WTC11 (cell line): ENCODE measurements around the gene SPINK13. TPM values are rescaled to one million over a fixed set of nuclear protein-coding genes. Genes with fewer than 3 reads are reported as not detected.

Source experiments
- ATAC-seq: fragments of 200-7000 bp; cut with Tn5 transposase; 2 replicates; pipeline ENCODE4 v1.10.0; 2021; ENCODE audit warnings: mild to moderate bottlenecking, moderate library complexity
- CTCF ChIA-PET: fragments of 300-600 bp; sonication (Branson Sonifier 250); formaldehyde crosslinking; loops from one replicate; lab custom pipeline; 2021; ENCODE audit warnings: antibody characterized with exemption; lab: Charles Lee
- POLR2A ChIA-PET: fragments of 350-600 bp; sonication (Branson Sonifier 250); formaldehyde crosslinking; loops from one replicate; lab custom pipeline; 2021; ENCODE audit warnings: antibody characterized with exemption; lab: Charles Lee
- DNase-seq: peaks from one replicate; pipeline ENCODE4 v3.0.0; 2021; ENCODE audit warnings: low spot score
- H3K27ac Mint-ChIP-seq: 2 replicates; pipeline ENCODE4 v1.8.0; 2021; ENCODE audit warnings: mixed read lengths
- H3K27me3 Mint-ChIP-seq: 2 replicates; pipeline ENCODE4 v1.8.0; 2021; ENCODE audit warnings: low read depth, mild to moderate bottlenecking, moderate library complexity, mixed read lengths
- H3K36me3 Mint-ChIP-seq: 2 replicates; pipeline ENCODE4 v1.8.0; 2021; ENCODE audit warnings: mixed read lengths
- H3K4me1 Mint-ChIP-seq: 2 replicates; pipeline ENCODE4 v1.8.0; 2022; ENCODE audit warnings: mixed read lengths
- H3K4me3 Mint-ChIP-seq: 2 replicates; pipeline ENCODE4 v1.8.0; 2021; ENCODE audit warnings: mild to moderate bottlenecking, moderate library complexity, mixed read lengths
- H3K9me3 Mint-ChIP-seq: 2 replicates; pipeline ENCODE4 v1.8.0; 2021; ENCODE audit warnings: mixed read lengths
- AR ChIP-seq: fragments of 250-450 bp; sonication (Bioruptor Pico); IDR thresholded peaks from 2 replicates; pipeline ENCODE4 v1.9.0; 2021; ENCODE audit warnings: mild to moderate bottlenecking
- CREB1 ChIP-seq: sonication (generic); formaldehyde crosslinking; IDR thresholded peaks from 2 replicates; pipeline ENCODE4 v1.8.0; 2023; ENCODE audit warnings: mild to moderate bottlenecking, missing genetic modification reagents
- CREM ChIP-seq: sonication (generic); formaldehyde crosslinking; IDR thresholded peaks from 2 replicates; pipeline ENCODE4 v1.8.1; 2022; ENCODE audit warnings: mild to moderate bottlenecking, missing genetic modification reagents, moderate library complexity
- E2F1 ChIP-seq: sonication (generic); formaldehyde crosslinking; IDR thresholded peaks from 2 replicates; pipeline ENCODE4 v1.8.0; 2022; ENCODE audit warnings: mild to moderate bottlenecking, missing genetic modification reagents
- FOXJ3 ChIP-seq: sonication (generic); formaldehyde crosslinking; IDR thresholded peaks from 2 replicates; pipeline ENCODE4 v1.9.0; 2021; ENCODE audit warnings: missing genetic modification reagents, mild to moderate bottlenecking, borderline replicate concordance
- FOXP1 ChIP-seq: sonication (generic); formaldehyde crosslinking; IDR thresholded peaks from 2 replicates; pipeline ENCODE4 v1.8.0; 2022; ENCODE audit warnings: missing genetic modification reagents, mild to moderate bottlenecking, moderate library complexity, borderline replicate concordance
- MLX ChIP-seq: sonication (generic); formaldehyde crosslinking; IDR thresholded peaks from 2 replicates; pipeline ENCODE4 v1.8.1; 2023; ENCODE audit warnings: mild to moderate bottlenecking, missing genetic modification reagents, moderate library complexity
- NR1H2 ChIP-seq: sonication (generic); formaldehyde crosslinking; IDR thresholded peaks from 2 replicates; pipeline ENCODE4 v1.9.0; 2021; ENCODE audit warnings: mild to moderate bottlenecking, moderate library complexity, missing genetic modification reagents
- NR2C2 ChIP-seq: sonication (generic); formaldehyde crosslinking; IDR thresholded peaks from 2 replicates; pipeline ENCODE4 v1.8.0; 2022; ENCODE audit warnings: mild to moderate bottlenecking, missing genetic modification reagents
- SP1 ChIP-seq: sonication (generic); formaldehyde crosslinking; conservative IDR thresholded peaks from 2 replicates; pipeline ENCODE4 v1.8.1; 2022; ENCODE audit warnings: missing genetic modification reagents
- TEAD1 ChIP-seq: sonication (generic); formaldehyde crosslinking; IDR thresholded peaks from 2 replicates; pipeline ENCODE4 v1.8.0; 2022; ENCODE audit warnings: mild to moderate bottlenecking, missing genetic modification reagents
- ZNF138 ChIP-seq: sonication (generic); formaldehyde crosslinking; conservative IDR thresholded peaks from 2 replicates; pipeline ENCODE4 v1.8.1; 2022; ENCODE audit warnings: mild to moderate bottlenecking, moderate library complexity, missing genetic modification reagents
- ZNF281 ChIP-seq: sonication (generic); formaldehyde crosslinking; IDR thresholded peaks from 2 replicates; pipeline ENCODE4 v1.8.0; 2023; ENCODE audit warnings: mild to moderate bottlenecking, missing genetic modification reagents
- ZNF317 ChIP-seq: sonication (generic); formaldehyde crosslinking; IDR thresholded peaks from 2 replicates; pipeline ENCODE4 v1.8.1; 2023; ENCODE audit warnings: low read depth, mild to moderate bottlenecking, moderate library complexity, missing genetic modification reagents, borderline replicate concordance
- ZNF423 ChIP-seq: fragments of 250-450 bp; sonication (Bioruptor Pico); IDR thresholded peaks from 2 replicates; pipeline ENCODE4 v2.1.2; 2022; ENCODE audit warnings: mild to moderate bottlenecking, moderate library complexity
- ZNF425 ChIP-seq: fragments of 250-450 bp; sonication (Bioruptor Pico); conservative IDR thresholded peaks from 2 replicates; pipeline ENCODE4 v1.9.0; 2021; ENCODE audit warnings: mild to moderate bottlenecking
- ZNF512 ChIP-seq: sonication (generic); formaldehyde crosslinking; IDR thresholded peaks from 2 replicates; pipeline ENCODE4 v1.8.1; 2022; ENCODE audit warnings: missing genetic modification reagents, borderline replicate concordance
- total RNA-seq: library from RNA; stranded (reverse); gene quantifications from 3 replicates; pipeline ENCODE4 v1.2.3, GENCODE V29; 2021
- TF ChIP-seq, protein P1 (sequence below): sonication (generic); formaldehyde crosslinking; IDR thresholded peaks from 2 replicates; pipeline ENCODE4 v1.8.1; 2022; ENCODE audit warnings: low read depth, mild to moderate bottlenecking, moderate library complexity, missing genetic modification reagents, borderline replicate concordance
- TF ChIP-seq, protein P2 (sequence below): sonication (generic); formaldehyde crosslinking; IDR thresholded peaks from 2 replicates; pipeline ENCODE4 v1.8.1; 2023; ENCODE audit warnings: mild to moderate bottlenecking, moderate library complexity, missing genetic modification reagents

Gene SPINK13
- total RNA-seq, 1 experiment from 2014 or later = 0.17 TPM

- TF ChIP-seq E2F1 (CRISPR knock-in tag) (no peak), CREB1 (no peak), CREM (CRISPR knock-in tag) (no peak), AR (CRISPR knock-in tag) (no peak), ZNF281 (CRISPR knock-in tag) (no peak), TEAD1 (no peak), ZNF317 (no peak), NR1H2 (CRISPR knock-in tag) (no peak), MLX (CRISPR knock-in tag) (no peak), FOXJ3 (CRISPR knock-in tag) (no peak)
These were observed 13.1 kb upstream of the SPINK13 start (continued) for GRCh38 chr5:148255456-148255855.

DNA sequence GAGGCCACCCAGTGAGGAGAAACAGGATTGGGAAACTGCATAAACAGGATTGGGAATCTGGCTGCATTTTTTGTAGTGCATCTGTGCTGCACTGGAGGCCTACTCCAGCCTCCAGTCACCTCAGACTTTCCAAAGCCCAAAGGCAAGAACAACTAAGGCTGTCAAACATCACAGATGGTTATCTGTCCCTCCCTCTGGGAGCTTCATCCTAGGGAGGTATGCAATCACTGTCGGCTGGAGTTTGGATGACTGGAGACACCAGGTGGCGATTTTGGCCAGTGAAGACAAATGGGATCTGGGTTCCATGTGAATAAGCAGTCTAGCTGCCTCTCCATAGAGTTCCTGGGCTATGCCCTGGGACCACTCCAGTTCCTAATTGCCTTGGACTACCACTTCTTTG, 9.3 kb upstream of the SPINK13 start:
- ChIA-PET CTCF (no interaction called here), POLR2A (no interaction called here)
- H3K4me3 Mint-ChIP-seq = no peak overlapping the region
- peaks cover 10% of the 10 kb centered on the region for H3K36me3 Mint-ChIP-seq
- H3K9me3 Mint-ChIP-seq = peaks cover 34% of the 10 kb centered on the region
- H3K27ac Mint-ChIP-seq = no peak overlapping the region
- DNase-seq = no peak
- no peaks in the 10 kb centered on the region for H3K4me1 Mint-ChIP-seq
- no peak for ATAC-seq
- H3K27me3 Mint-ChIP-seq = peaks cover 3% of the 10 kb centered on the region; the same call in 1 of the 2 replicates
- TF ChIP-seq SP1 (CRISPR knock-in tag) (no peak), ZNF425 (CRISPR knock-in tag) (no peak), ZNF423 (CRISPR knock-in tag) (no peak), ZNF138 (CRISPR knock-in tag) (no peak), ZNF512 (CRISPR knock-in tag) (no peak), NR2C2 (CRISPR knock-in tag) (no peak), NR1H2 (CRISPR knock-in tag) (no peak), FOXP1 (no peak)
- TF ChIP-seq, protein P1, sequence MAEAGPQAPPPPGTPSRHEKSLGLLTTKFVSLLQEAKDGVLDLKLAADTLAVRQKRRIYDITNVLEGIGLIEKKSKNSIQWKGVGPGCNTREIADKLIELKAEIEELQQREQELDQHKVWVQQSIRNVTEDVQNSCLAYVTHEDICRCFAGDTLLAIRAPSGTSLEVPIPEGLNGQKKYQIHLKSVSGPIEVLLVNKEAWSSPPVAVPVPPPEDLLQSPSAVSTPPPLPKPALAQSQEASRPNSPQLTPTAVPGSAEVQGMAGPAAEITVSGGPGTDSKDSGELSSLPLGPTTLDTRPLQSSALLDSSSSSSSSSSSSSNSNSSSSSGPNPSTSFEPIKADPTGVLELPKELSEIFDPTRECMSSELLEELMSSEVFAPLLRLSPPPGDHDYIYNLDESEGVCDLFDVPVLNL (CRISPR knock-in tag) = no peak
- TF ChIP-seq, protein P2, sequence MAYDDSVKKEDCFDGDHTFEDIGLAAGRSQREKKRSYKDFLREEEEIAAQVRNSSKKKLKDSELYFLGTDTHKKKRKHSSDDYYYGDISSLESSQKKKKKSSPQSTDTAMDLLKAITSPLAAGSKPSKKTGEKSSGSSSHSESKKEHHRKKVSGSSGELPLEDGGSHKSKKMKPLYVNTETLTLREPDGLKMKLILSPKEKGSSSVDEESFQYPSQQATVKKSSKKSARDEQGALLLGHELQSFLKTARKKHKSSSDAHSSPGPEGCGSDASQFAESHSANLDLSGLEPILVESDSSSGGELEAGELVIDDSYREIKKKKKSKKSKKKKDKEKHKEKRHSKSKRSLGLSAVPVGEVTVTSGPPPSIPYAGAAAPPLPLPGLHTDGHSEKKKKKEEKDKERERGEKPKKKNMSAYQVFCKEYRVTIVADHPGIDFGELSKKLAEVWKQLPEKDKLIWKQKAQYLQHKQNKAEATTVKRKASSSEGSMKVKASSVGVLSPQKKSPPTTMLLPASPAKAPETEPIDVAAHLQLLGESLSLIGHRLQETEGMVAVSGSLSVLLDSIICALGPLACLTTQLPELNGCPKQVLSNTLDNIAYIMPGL (CRISPR knock-in tag) = no peak
